CD8-positive, alpha-beta memory T cell (primary cell): ENCODE data around the gene GPX2. TPM values are rescaled to one million over a fixed set of nuclear protein-coding genes. Genes with fewer than 3 reads are reported as not detected.

Source experiments
- CTCF ChIA-PET: fragments of 350-600 bp; sonication (Branson Sonifier 250); formaldehyde crosslinking; loops from one replicate; lab custom pipeline; 2021; ENCODE audit warnings: antibody characterized with exemption; lab: Charles Lee
- POLR2A ChIA-PET: fragments of 350-600 bp; sonication (Branson Sonifier 250); formaldehyde crosslinking; loops from one replicate; lab custom pipeline; 2021; ENCODE audit warnings: antibody characterized with exemption; lab: Charles Lee
- DNase-seq, 5 donors: peaks; one replicate each; pipeline versions ENCODE4 v3.0.0 to v3.0.0-alpha.2; 2020 to 2022; ENCODE audit warnings: mixed read lengths in 1 of 5
- H3K27ac ChIP-seq: one replicate; pipeline ENCODE4 v1.7.0; 2013; ENCODE audit warnings: low read depth, mild to moderate bottlenecking, low read length, moderate library complexity
- H3K27me3 ChIP-seq: 2 replicates; pipeline ENCODE4 v1.7.0; 2013; ENCODE audit warnings: low read length, mild to moderate bottlenecking; ENCODE audit not compliant: insufficient read depth, poor library complexity, severe bottlenecking
- H3K36me3 ChIP-seq: 2 replicates; pipeline ENCODE4 v1.7.0; 2013; ENCODE audit warnings: mild to moderate bottlenecking, low read length, moderate library complexity; ENCODE audit not compliant: insufficient read depth
- H3K4me1 ChIP-seq: 2 replicates; pipeline ENCODE4 v1.7.0; 2013; ENCODE audit warnings: mild to moderate bottlenecking, low read length, moderate library complexity; ENCODE audit not compliant: insufficient read depth
- H3K4me3 ChIP-seq: 2 replicates; pipeline ENCODE4 v1.7.0; 2013; ENCODE audit warnings: mild to moderate bottlenecking, low read length
- H3K9me3 ChIP-seq: 2 replicates; pipeline ENCODE4 v1.7.0; 2013; ENCODE audit warnings: mild to moderate bottlenecking, low read length
- H3K27ac Mint-ChIP-seq, 8 donors: one replicate each; pipeline ENCODE4 v1.8.0; 2020 to 2021; ENCODE audit warnings: mixed read lengths in 8 of 8, mild to moderate bottlenecking in 6 of 8, inconsistent platforms in 3 of 8, moderate library complexity in 3 of 8
- H3K27me3 Mint-ChIP-seq, 2 donors: one replicate each; pipeline ENCODE4 v1.8.0; 2020 to 2021; ENCODE audit warnings: mixed read lengths in 2 of 2, mild to moderate bottlenecking in 1 of 2, moderate library complexity in 1 of 2
- H3K36me3 Mint-ChIP-seq, 3 donors: one replicate each; pipeline ENCODE4 v1.8.0; 2020 to 2021; ENCODE audit warnings: mixed read lengths in 3 of 3, inconsistent platforms in 1 of 3, mild to moderate bottlenecking in 1 of 3
- H3K4me1 Mint-ChIP-seq, 3 donors: one replicate each; pipeline ENCODE4 v1.8.0; 2020 to 2021; ENCODE audit warnings: mixed read lengths in 3 of 3, inconsistent platforms in 1 of 3, mild to moderate bottlenecking in 1 of 3
- H3K4me3 Mint-ChIP-seq, 7 donors: one replicate each; pipeline ENCODE4 v1.8.0; 2020 to 2021; ENCODE audit warnings: mixed read lengths in 7 of 7, mild to moderate bottlenecking in 6 of 7, moderate library complexity in 4 of 7, inconsistent platforms in 2 of 7
- H3K9me3 Mint-ChIP-seq, 5 donors: one replicate each; pipeline ENCODE4 v1.8.0; 2020 to 2022; ENCODE audit warnings: mixed read lengths in 5 of 5, mild to moderate bottlenecking in 3 of 5, moderate library complexity in 2 of 5, inconsistent platforms in 1 of 5
- polyA plus RNA-seq: library from polyadenylated mRNA; unstranded; fragments of 300-500 nt; fragmentation: Illumina TruSeq; gene quantifications from one replicate; pipeline ENCODE4 v1.2.3, GENCODE V29; 2021
- total RNA-seq, 2 experiments: library from RNA; stranded (reverse); gene quantifications; one replicate each; pipeline ENCODE4 v1.2.3, GENCODE V29; 2021

The GPX2 gene
- total and polyA plus RNA-seq, 3 experiments from 2014 or later, result not detected

DNA sequence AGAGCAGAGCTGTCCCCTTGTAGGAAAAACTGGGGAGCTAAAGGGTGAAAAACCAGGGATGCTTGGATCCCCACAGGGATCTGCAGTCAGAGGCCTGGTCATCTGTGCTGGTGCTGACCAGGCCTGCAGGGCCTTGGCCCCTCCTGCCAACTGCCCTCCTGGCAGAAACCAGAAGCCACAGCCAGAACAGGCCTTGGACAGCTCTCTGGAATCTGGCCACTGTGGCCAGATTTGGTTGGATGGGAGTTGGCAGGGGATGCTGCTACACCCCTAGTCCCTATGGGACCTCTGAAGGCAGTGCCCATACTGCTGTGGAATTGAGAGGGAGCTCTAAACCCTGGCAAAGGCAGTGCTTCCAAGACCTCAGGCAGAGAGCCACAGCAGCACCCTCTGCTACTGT is 9.2 kb upstream of the GPX2 start:
- Histone ChIP-seq H3K36me3 (no peaks in the 10 kb centered on the region), H3K4me3 (no peak overlapping the region), H3K27ac (no peak overlapping the region), H3K27me3 (no peaks in the 10 kb centered on the region), H3K9me3 (no peaks in the 10 kb centered on the region), H3K4me1 (no peaks in the 10 kb centered on the region)
- ChIA-PET CTCF (no interaction called here), POLR2A (no interaction called here)
- no peak overlapping the region for H3K27ac Mint-ChIP-seq
- H3K27me3 Mint-ChIP-seq, result peaks cover 0 to 2% of the 10 kb centered on the region in 2 donors
- no peak overlapping the region for H3K4me3 Mint-ChIP-seq
- H3K9me3 Mint-ChIP-seq, result no peaks in the 10 kb centered on the region
- peaks cover 0 to 63% (median 13%) of the 10 kb centered on the region in 3 donors for H3K36me3 Mint-ChIP-seq
- H3K4me1 Mint-ChIP-seq, result peaks cover 3 to 5% (median 5%) of the 10 kb centered on the region in 3 donors
- DNase-seq, result no peak

DNA sequence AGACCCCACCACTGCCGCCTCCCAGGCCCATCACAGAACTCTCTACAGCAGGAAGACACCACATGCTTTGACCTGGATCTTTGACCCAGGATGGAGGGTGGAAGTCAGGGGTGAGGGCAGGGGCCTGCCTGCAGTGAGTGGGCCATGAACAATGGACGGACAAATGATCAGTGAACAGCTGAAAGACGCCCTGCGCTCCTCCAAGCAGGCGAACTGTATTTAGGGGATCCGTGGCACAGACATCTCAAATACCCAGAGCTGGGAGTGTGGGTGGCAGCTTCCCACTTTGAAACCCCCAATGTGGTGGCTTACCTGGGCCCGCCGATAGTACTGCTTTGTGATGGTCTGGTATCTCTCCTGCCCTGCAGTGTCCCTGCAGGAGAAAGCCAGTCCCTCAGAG is 8.7 kb upstream of the GPX2 start:
- Mint-ChIP-seq H3K4me1 (peaks cover 3 to 9% (median 8%) of the 10 kb centered on the region in 3 donors), H3K36me3 (peaks cover 0 to 62% (median 13%) of the 10 kb centered on the region in 3 donors), H3K27ac (peak overlapping the region in 1 of 8 donors; percentile 36), H3K27me3 (peaks cover 0 to 2% of the 10 kb centered on the region in 2 donors), H3K9me3 (no peaks in the 10 kb centered on the region), H3K4me3 (no peak overlapping the region)
- Histone ChIP-seq H3K4me3 (no peak overlapping the region), H3K27me3 (no peaks in the 10 kb centered on the region), H3K36me3 (no peaks in the 10 kb centered on the region), H3K9me3 (no peaks in the 10 kb centered on the region), H3K4me1 (no peaks in the 10 kb centered on the region), H3K27ac (no peak overlapping the region)
- ChIA-PET POLR2A (no interaction called here), CTCF (no interaction called here)
- no peak for DNase-seq

DNA sequence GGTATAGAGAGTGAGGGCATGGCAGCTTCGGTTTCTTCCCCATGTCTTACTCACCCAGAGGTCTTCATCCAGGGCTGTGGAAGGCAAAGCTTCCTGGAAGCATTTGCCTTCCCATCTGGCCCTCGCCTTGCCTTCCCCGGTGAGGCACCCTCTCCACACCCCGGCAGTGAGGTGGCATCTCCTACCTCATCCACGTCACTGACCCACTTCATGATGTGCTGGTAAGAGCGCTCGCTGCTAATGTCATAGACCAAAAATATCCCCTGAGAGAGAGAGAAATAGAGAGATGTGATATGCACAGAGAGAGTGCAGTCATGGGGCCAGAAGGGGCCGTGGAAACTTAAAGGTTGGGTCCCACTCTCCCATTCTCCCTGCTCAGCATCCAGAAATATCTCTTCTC is 8.3 kb upstream of the GPX2 start:
- POLR2A ChIA-PET, result no interaction called here

DNA sequence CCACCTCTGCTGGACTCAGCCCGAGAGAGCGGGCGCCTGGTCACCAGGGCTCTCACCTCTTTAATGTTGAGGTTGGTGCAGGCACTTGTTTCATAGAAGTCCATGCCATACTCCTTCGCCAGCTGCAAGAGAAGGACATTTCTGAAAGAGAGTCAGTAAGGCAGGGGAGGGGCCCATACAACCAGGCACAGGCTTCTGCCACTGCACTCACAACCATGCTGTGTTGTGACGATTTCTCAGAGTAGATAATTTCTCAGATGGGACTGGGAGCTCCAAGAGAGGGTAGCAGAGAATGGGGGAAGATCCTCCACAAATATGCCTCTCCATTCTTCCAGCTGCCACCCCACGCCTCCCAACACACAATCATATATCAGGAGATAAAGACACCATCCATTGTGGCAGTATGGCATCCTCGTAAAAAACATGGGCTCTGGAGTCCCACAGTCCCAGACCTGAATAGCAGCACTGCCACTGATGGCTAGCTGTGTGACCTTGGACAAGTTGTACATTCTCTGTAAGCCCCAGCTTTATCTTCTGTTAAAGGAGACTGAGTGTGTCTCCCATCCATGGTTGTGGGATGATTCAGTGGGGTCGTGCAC is 6.2 kb upstream of the GPX2 start:
- H3K9me3 ChIP-seq, result no peaks in the 10 kb centered on the region
- peaks cover 4 to 28% (median 17%) of the 10 kb centered on the region in 3 donors for H3K4me1 Mint-ChIP-seq
- H3K9me3 Mint-ChIP-seq, result no peaks in the 10 kb centered on the region
- no peak for DNase-seq
- peak overlapping the region in 1 of 8 donors; percentile 40 for H3K27ac Mint-ChIP-seq
- H3K27ac ChIP-seq, result no peak overlapping the region
- ChIA-PET POLR2A (no interaction called here), CTCF (no interaction called here)
- H3K4me3 Mint-ChIP-seq, result no peak overlapping the region
- no peaks in the 10 kb centered on the region for H3K36me3 ChIP-seq
- peaks cover 0 to 2% of the 10 kb centered on the region in 2 donors for H3K27me3 Mint-ChIP-seq
- H3K36me3 Mint-ChIP-seq, result peaks cover 4 to 74% (median 16%) of the 10 kb centered on the region in 3 donors
- H3K4me1 ChIP-seq, result no peaks in the 10 kb centered on the region
- H3K27me3 ChIP-seq, result no peaks in the 10 kb centered on the region
- H3K4me3 ChIP-seq, result no peak overlapping the region

More for the DNA sequence above, 8.3 kb upstream of the GPX2 start:
- H3K27ac ChIP-seq, result no peak overlapping the region
- no peak for DNase-seq
- Mint-ChIP-seq H3K27ac (peak overlapping the region in 2 of 8 donors; percentile 36 to 72), H3K36me3 (peaks cover 0 to 64% (median 13%) of the 10 kb centered on the region in 3 donors), H3K4me1 (peaks cover 3 to 11% (median 9%) of the 10 kb centered on the region in 3 donors), H3K9me3 (no peaks in the 10 kb centered on the region), H3K27me3 (peaks cover 0 to 2% of the 10 kb centered on the region in 2 donors), H3K4me3 (no peak overlapping the region)
- no peaks in the 10 kb centered on the region for H3K27me3 ChIP-seq
- no peaks in the 10 kb centered on the region for H3K36me3 ChIP-seq
- no peaks in the 10 kb centered on the region for H3K9me3 ChIP-seq
- H3K4me1 ChIP-seq, result no peaks in the 10 kb centered on the region
- CTCF ChIA-PET, result no interaction called here
- H3K4me3 ChIP-seq, result no peak overlapping the region

DNA sequence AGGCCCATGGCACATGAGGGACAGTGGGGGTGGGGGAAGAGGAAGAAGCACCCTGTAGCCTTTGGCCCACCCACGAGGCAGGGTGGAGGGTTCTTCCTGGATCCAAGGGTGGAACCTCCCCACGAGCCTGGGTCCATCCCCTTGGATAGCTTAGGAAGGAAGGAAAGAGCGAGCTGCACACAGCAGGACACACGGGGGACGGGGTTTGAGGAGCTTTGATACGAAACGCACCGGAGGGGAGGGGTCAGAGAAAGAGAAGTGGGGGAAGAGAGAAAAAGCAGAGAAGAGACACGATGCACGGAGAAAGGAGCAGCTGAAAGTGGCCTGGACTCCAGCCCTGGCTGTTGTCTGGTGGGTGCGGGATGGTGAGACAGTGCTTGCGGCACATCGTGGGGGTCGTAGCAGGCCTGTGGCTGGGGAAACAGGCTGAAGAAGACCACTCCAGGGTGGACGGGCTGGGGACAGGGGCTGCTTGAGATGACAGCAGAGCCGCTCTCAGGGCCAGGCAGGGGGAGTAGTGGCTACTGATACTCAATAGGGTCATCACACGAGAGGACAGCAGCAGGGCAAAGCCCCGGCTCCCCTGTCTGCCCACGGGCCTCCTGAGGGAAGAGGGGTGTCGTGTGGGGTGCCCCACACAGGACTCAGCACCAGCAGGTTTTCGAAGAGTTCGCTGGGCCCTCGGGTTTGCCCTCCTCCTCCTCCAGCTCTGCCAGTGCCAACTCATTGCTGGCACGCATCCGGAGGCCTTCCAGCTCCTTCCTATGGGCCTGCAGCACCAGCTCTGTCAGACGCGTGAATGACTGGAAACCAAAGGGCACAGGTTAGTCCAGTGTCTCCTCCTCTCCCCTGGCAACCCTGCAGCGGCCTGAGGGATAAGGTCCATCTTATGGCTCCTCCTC is 5.4 kb upstream of the GPX2 start:
- ChIA-PET POLR2A (no interaction called here), CTCF (no interaction called here)
- Mint-ChIP-seq H3K27me3 (peaks cover 0 to 2% of the 10 kb centered on the region in 2 donors), H3K9me3 (no peaks in the 10 kb centered on the region), H3K4me3 (no peak overlapping the region), H3K36me3 (peaks cover 4 to 76% (median 17%) of the 10 kb centered on the region in 3 donors), H3K27ac (peak overlapping the region in 2 of 8 donors; percentile 18 to 59), H3K4me1 (peaks cover 9 to 35% (median 24%) of the 10 kb centered on the region in 3 donors)
- H3K36me3 ChIP-seq, result no peaks in the 10 kb centered on the region
- no peaks in the 10 kb centered on the region for H3K9me3 ChIP-seq
- no peak overlapping the region for H3K27ac ChIP-seq
- no peaks in the 10 kb centered on the region for H3K4me1 ChIP-seq
- DNase-seq, result no peak
- H3K4me3 ChIP-seq, result no peak overlapping the region
- H3K27me3 ChIP-seq, result no peaks in the 10 kb centered on the region

DNA sequence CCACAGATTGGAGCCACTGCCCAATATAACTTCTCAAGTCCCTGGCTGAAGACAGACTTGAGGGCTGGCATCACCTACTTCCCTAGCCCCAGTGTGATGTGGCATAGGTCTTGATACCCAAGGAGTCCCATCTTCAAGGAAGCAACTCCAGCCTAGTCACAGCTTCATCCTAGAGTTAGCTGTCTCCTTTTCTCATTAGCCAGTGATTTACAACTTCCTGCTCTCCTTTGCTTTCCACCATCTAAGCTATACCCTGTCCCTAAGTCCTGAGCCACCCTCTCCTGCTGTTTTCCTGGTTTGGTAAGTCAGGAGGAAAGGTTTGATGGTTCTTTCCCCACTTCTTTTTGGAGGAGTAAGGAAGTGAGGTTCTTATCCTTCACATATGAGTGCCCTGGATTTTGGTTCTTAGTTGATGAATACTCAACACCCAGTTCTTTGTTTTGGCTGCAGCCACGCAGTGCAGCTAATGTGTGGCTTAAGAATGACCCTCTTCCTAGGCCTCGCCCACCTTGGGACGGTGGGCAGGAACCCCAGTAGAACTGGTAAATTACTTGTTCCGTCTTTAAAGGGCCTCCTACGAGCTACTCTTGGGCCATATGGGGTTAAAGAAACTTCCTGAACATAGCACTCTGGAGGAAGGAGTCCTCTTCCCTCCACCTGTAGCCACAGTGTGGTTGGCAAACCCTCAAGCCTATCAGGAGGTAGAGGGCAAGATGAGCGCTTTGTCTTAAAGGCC is 3.9 kb upstream of the GPX2 start:
- no peaks in the 10 kb centered on the region for H3K27me3 ChIP-seq
- no peaks in the 10 kb centered on the region for H3K4me1 ChIP-seq
- peak overlapping the region in 3 of 8 donors; percentile 29 to 84 (median 29) for H3K27ac Mint-ChIP-seq
- no peak overlapping the region for H3K4me3 ChIP-seq
- no peaks in the 10 kb centered on the region for H3K9me3 Mint-ChIP-seq
- H3K4me1 Mint-ChIP-seq, result peaks cover 9 to 44% (median 34%) of the 10 kb centered on the region in 3 donors
- ChIA-PET CTCF (no interaction called here), POLR2A (interaction anchor here (0.7 kb wide), 1 partner anchor 130 kb away, joined by 3 read pairs; no protein-coding TSS in a partner anchor)
- no peaks in the 10 kb centered on the region for H3K36me3 ChIP-seq
- H3K27ac ChIP-seq, result no peak overlapping the region
- H3K4me3 Mint-ChIP-seq, result no peak overlapping the region
- no peak for DNase-seq
- no peaks in the 10 kb centered on the region for H3K9me3 ChIP-seq
- H3K36me3 Mint-ChIP-seq, result peaks cover 4 to 82% (median 18%) of the 10 kb centered on the region in 3 donors
- peaks cover 0 to 2% of the 10 kb centered on the region in 2 donors for H3K27me3 Mint-ChIP-seq

DNA sequence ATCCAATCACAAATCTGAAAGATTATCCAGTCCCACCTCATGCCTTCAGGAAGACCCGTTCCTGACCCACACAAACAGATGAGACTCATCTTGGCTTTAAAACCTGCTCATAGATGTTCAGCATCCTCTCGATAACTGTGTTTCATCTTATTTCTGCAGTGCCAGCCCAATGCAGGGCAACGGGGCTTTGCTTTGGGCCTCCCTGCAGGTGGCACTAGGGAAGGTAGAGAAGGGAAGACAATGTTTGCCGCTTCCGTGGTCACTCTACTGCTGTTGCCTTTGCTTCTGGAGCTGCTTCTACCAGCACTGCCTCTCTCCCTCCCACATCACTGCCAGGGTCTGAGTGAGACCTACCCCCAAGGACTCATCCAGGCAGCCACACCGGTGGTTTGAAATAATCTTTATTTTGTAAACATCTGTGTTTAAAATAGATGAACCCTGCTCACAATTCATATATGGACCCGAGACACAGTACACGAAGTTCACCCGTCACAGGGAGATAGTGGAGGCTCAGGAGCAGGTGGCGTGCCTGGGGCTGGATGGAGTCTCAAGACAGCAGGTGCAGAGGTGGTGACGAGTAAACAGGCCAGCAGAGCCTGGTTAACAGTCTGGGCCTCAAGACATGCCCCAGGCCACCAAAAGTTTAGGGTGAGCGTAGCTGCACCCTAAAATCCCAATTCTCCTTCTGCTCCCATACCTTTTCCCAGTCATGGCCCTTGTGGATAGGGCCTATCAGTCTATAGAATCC is 3.1 kb upstream of the GPX2 start:
- peaks cover 13 to 50% (median 40%) of the 10 kb centered on the region in 3 donors for H3K4me1 Mint-ChIP-seq
- H3K36me3 Mint-ChIP-seq, result peaks cover 4 to 80% (median 15%) of the 10 kb centered on the region in 3 donors
- H3K9me3 ChIP-seq, result no peaks in the 10 kb centered on the region
- DNase-seq, result no peak
- no peak overlapping the region for H3K4me3 ChIP-seq
- H3K27me3 ChIP-seq, result no peaks in the 10 kb centered on the region
- ChIA-PET CTCF (no interaction called here), POLR2A (interaction anchor here (0.7 kb wide), 1 partner anchor 131 kb away, joined by 3 read pairs; no protein-coding TSS in a partner anchor)
- H3K27me3 Mint-ChIP-seq, result peaks cover 0 to 2% of the 10 kb centered on the region in 2 donors
- no peaks in the 10 kb centered on the region for H3K9me3 Mint-ChIP-seq
- no peak overlapping the region for H3K27ac ChIP-seq
- H3K36me3 ChIP-seq, result no peaks in the 10 kb centered on the region
- no peaks in the 10 kb centered on the region for H3K4me1 ChIP-seq
- H3K27ac Mint-ChIP-seq, result peak overlapping the region in 3 of 8 donors; percentile 54 to 88 (median 73)
- no peak overlapping the region for H3K4me3 Mint-ChIP-seq
